Measurements from ENCODE around the gene LRBA. TPM values are rescaled to one million over a fixed set of nuclear protein-coding genes. Genes with fewer than 3 reads are reported as not detected.

Gene LRBA
- total and polyA plus RNA-seq, 9 of the 15 experiments (the other 6 are each of a cell fraction or from before 2014, with no cell fraction given), result 24.2 to 88.7 (median 59.7) TPM

DNA sequence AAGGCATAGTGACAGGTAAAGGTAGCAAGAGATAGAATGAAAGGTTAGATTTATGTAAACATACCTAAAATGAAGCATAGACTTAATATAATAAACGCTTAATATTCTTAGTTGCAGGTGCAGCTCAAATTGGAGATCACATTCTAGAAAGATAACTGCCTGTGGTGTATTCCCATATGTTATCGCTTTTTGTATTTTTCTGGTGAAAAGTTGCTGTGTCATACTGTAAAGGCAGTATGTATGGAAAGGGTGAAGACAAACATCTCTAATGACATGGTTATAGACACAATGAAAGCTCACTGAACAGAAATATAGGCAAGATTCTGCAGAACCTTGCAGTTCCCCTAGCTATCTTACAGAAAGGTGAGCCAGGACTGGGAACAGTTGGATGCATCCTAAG lies 696.6 kb downstream of the LRBA start (continued):
- no peak for TF ChIP-seq CHD4 (IDR thresholded peaks at IDR 0.05; ENCODE audit: insufficient read depth, insufficient replicate concordance, low read depth, low read length, poor library complexity, severe bottlenecking)
- peak; percentile 72 for TF ChIP-seq MAFF (IDR thresholded peaks at IDR 0.05; ENCODE audit: low read length)
- TF ChIP-seq ZNF175 (CRISPR knock-in tag; IDR thresholded peaks at IDR 0.05; ENCODE audit: low read depth), result 0 out of 2 replicates have a peak, but pooled peaks have one; percentile 34
- no peak for TF ChIP-seq CREB1 (IDR thresholded peaks at IDR 0.05)
- TF ChIP-seq CREB1 (CRISPR knock-in tag; IDR thresholded peaks at IDR 0.05), result no peak
- peak; percentile 35; the same call in 1 of the 2 replicates for TF ChIP-seq CTBP1 (IDR thresholded peaks at IDR 0.05; ENCODE audit: borderline replicate concordance)
- TF ChIP-seq MAFK (IDR thresholded peaks at IDR 0.05; ENCODE audit: low read length), result peak; percentile 81
- TF ChIP-seq ZBTB7A (IDR thresholded peaks at IDR 0.05; ENCODE audit: borderline replicate concordance, control insufficient read depth, low read depth, low read length), result no peak
- TF ChIP-seq POLR3G (IDR thresholded peaks at IDR 0.05; ENCODE audit: extremely low read depth, insufficient read length, insufficient replicate concordance), result no peak
- TF ChIP-seq KHSRP (IDR thresholded peaks at IDR 0.05), result no peak
- no peak for TF ChIP-seq ZNF586 (CRISPR knock-in tag; conservative IDR thresholded peaks at IDR 0.05)
- no peak for TF ChIP-seq ZBTB40 (IDR thresholded peaks at IDR 0.05)
- TF ChIP-seq ZBTB40 (CRISPR knock-in tag; IDR thresholded peaks at IDR 0.05), result no peak
- no peak for TF ChIP-seq DNMT1 (IDR thresholded peaks at IDR 0.05)
- TF ChIP-seq ZFP30 (CRISPR knock-in tag; IDR thresholded peaks at IDR 0.05; ENCODE audit: borderline replicate concordance), result no peak
- no peak for TF ChIP-seq ZNF583 (CRISPR knock-in tag; IDR thresholded peaks at IDR 0.05)
- no peak for TF ChIP-seq HDAC1 (IDR thresholded peaks at IDR 0.05)
- no peak for TF ChIP-seq MBD2 (IDR thresholded peaks at IDR 0.05; ENCODE audit: borderline replicate concordance, low read depth)
- no peak; a peak in 1 of 4 replicates for TF ChIP-seq TRIM24 (IDR thresholded peaks at IDR 0.05)
- no peak for TF ChIP-seq OTX1 (CRISPR knock-in tag; IDR thresholded peaks at IDR 0.05)
- no peak for TF ChIP-seq EHMT2 (IDR thresholded peaks at IDR 0.05)
- TF ChIP-seq KDM5B (IDR thresholded peaks at IDR 0.05; ENCODE audit: insufficient replicate concordance, low read depth, low read length), result no peak
- peak; percentile 95 for TF ChIP-seq NFE2 (IDR thresholded peaks at IDR 0.05; ENCODE audit: low read depth)
- no peak for TF ChIP-seq NR1H2 (CRISPR knock-in tag; IDR thresholded peaks at IDR 0.05)
- peak; percentile 86; the same call in 1 of the 2 replicates for TF ChIP-seq C11orf30 (IDR thresholded peaks at IDR 0.05; ENCODE audit: low read depth)

Data from K562 (cell line).